Ovary (tissue), 9 donors: Measurements from ENCODE around the gene MYOG. TPM values are rescaled to one million over a fixed set of nuclear protein-coding genes. Genes with fewer than 3 reads are reported as not detected.

ENCODE experiments used
- DNase-seq, 5 donors: peaks; one replicate each; pipeline ENCODE4 v3.0.0-alpha.2; 2019 to 2020
- H3K27ac ChIP-seq, 2 donors: fragments of 200-600 bp; one replicate each; pipeline versions ENCODE4 v1.5.1 to v1.8.0; 2019 to 2022
- H3K27me3 ChIP-seq: fragments of 200-600 bp; one replicate; pipeline ENCODE4 v1.8.0; 2022
- H3K36me3 ChIP-seq: fragments of 200-600 bp; sonication (generic); one replicate; pipeline ENCODE4 v1.5.1; 2019
- H3K4me1 ChIP-seq: one replicate; pipeline ENCODE4 v1.8.1; 2013; ENCODE audit warnings: mild to moderate bottlenecking, moderate library complexity; ENCODE audit not compliant: insufficient read depth
- H3K4me3 ChIP-seq: fragments of 200-600 bp; sonication (generic); one replicate; pipeline ENCODE4 v1.5.1; 2017
- H3K9me3 ChIP-seq, 2 donors: fragments of 200-600 bp in 1 of 2; sonication (generic) in 1 of 2; one replicate each; pipeline versions ENCODE4 v1.5.1 to v1.8.1; 2013 to 2019; ENCODE audit warnings: mild to moderate bottlenecking in 1 of 2, moderate library complexity in 1 of 2
- CTCF ChIP-seq, 3 donors: fragments of 450-650 bp in 2 of 3; fragments of 200-600 bp in 1 of 3; IDR thresholded peaks; one replicate each; pipeline versions ENCODE4 v1.5.1 to v1.8.0; 2016 to 2022; ENCODE audit warnings: antibody characterized with exemption in 3 of 3, mild to moderate bottlenecking in 1 of 3
- EP300 ChIP-seq: sonication (generic); formaldehyde crosslinking; IDR thresholded peaks from one replicate; pipeline ENCODE4 v1.6.1; 2017; ENCODE audit warnings: antibody characterized with exemption
- POLR2A ChIP-seq: fragments of 450-650 bp; IDR thresholded peaks from one replicate; pipeline ENCODE4 v1.6.1; 2017; ENCODE audit warnings: antibody characterized with exemption, mild to moderate bottlenecking, moderate library complexity
- WGBS, 3 donors: extraction: QIAGEN DNeasy Blood & Tissue Kit in 1 of 3; methylation state at CpG; one replicate each; pipeline versions ENCODE4 v1.1.5 to v1.1.7; 2013 to 2017; 5-methylcytosine and 5-hydroxymethylcytosine counted together
- intact Hi-C, 4 donors: fragments of 100-400 bp; cut with DNase I; formaldehyde crosslinking; loops; one replicate each; pipeline versions ENCODE4 v1.11.0 to v1.15.1; 2022 to 2023
- polyA plus RNA-seq, 2 donors: library from polyadenylated mRNA; stranded (reverse); fragments of 200-250 nt in 1 of 2; fragments of 350-450 nt in 1 of 2; fragmentation: Illumina TruSeq in 1 of 2; extraction: RNeasy Lipid Tissue Mini Kit (QIAGEN cat#74804) in 1 of 2; gene quantifications; one replicate each; pipeline ENCODE4 v1.2.3, GENCODE V29; 2013 to 2014
- total RNA-seq, 7 donors: library from RNA; depleted of rRNA in 2 of 7; stranded (reverse); fragments of >200 nt in 2 of 7; fragmentation: NEBNext Ultra II Directional in 3 of 7; extraction: Animal tissue kit (Norgen Biotek cat#: 25700) in 3 of 7; gene quantifications; one replicate each; pipeline versions ENCODE4 v1.1.0 to v1.2.4, GENCODE V29; 2016 to 2023
- donor health status: DM: no; HTN: no; CAD: no; lungs with moderate emphysema.
- donor health status: DM: no; HTN: no; CAD: no.
- donor health status: Bipolar disorder and iron deficiency.
- donor health status: DM: yes; HTN: yes; CAD: no.
- donor health status: DM: no; HTN: no; CAD: no.
- donor health status: DM: yes; HTN: yes; CAD: no.

MYOG gene
- total and polyA plus RNA-seq, 9 donors, result not detected

DNA sequence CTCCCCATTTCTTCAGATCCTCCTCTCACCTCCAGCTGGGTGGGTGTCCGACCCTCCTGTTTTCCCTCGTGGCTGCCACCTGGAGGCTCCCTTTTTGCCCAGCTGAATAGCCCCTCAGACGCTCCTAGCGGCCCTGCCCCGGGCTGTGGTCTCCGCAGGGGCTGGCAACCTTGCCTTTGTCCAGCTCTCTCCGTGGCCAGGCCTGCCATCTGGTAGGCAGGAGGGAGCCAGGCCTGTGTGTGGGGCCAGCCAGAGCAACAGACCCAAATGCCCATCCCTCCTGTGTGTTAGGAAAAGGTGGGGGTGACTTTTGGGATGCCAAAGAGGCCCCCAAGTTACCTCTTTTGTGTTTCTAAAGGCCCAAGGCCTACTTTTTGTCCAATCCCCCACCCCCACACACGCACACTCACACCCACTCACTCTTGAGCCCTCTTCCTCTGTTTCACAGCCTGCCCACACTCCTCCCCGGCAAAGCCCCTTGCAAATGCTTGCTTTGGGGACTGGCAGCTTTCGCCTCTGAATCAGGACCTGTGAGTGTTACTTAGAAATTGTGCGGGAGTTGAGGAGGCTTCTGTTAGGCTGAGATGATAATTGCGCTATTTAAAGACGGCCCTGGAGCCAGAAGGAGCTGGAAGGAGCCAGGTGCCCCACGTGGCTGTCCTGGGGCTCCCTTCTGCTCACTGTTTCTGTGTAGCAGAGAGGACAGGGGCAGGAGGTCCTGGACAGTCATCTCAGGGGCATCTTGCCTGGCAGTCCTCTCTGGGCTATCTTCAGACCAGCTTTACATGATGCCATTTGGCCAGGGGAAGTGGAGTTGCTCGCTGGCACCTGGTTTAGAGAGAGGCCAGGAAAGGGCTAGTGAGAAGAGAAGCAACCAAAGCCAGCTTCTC, 50.5 kb downstream of the MYOG start:
- intact Hi-C loops, result loop anchor here in 2 of 4 donors (5.0 kb wide), 1 partner anchor 182 kb away; no protein-coding TSS in a partner anchor
- peak in 1 of 5 donors; percentile 9 for DNase-seq

GRCh38 chr1:203034422-203035110, 51.2 kb downstream of the MYOG start:
- no peaks in the 10 kb centered on the region for H3K36me3 ChIP-seq
- no peak overlapping the region for H3K27ac ChIP-seq
- no peaks in the 10 kb centered on the region for H3K9me3 ChIP-seq
- H3K4me1 ChIP-seq, result no peaks in the 10 kb centered on the region
- peak in 1 of 5 donors; percentile 9 for DNase-seq
- WGBS, 3 donors, result 79 to 92% (median 88%) methylated on average over 10 of the region's 10 CpGs
- no peak for TF ChIP-seq EP300
- no peak for TF ChIP-seq CTCF (IDR thresholded peaks at IDR 0.05)
- no peak for TF ChIP-seq POLR2A
- intact Hi-C loops, result loop anchor here in 2 of 4 donors (5.0 kb wide), 1 partner anchor 183 kb away; no protein-coding TSS in a partner anchor
- H3K27me3 ChIP-seq, result no peaks in the 10 kb centered on the region
- H3K4me3 ChIP-seq, result no peak overlapping the region

More for the DNA sequence above, 50.5 kb downstream of the MYOG start:
- Histone ChIP-seq H3K4me1 (no peaks in the 10 kb centered on the region), H3K4me3 (no peak overlapping the region), H3K27me3 (no peaks in the 10 kb centered on the region), H3K36me3 (no peaks in the 10 kb centered on the region), H3K9me3 (no peaks in the 10 kb centered on the region), H3K27ac (no peak overlapping the region)
- 71 to 82% (median 75%) methylated on average over 15 of the region's 15 CpGs for whole genome bisulfite sequencing, 3 donors
- TF ChIP-seq CTCF (IDR thresholded peaks at IDR 0.05) (no peak), POLR2A (no peak), EP300 (no peak)

- 87 to 96% (median 90%) methylated on average over 2 of the region's 2 CpGs for WGBS, 3 donors
- intact Hi-C loops, result no loop called here
Observed at GRCh38 chr1:203033917-203034316, 51.9 kb downstream of the MYOG start.

More at GRCh38 chr1:203033917-203034316, 51.9 kb downstream of the MYOG start:
- no peak overlapping the region for H3K4me3 ChIP-seq
- TF ChIP-seq POLR2A (no peak), CTCF (IDR thresholded peaks at IDR 0.05) (no peak), EP300 (no peak)
- no peaks in the 10 kb centered on the region for H3K4me1 ChIP-seq
- no peaks in the 10 kb centered on the region for H3K9me3 ChIP-seq
- peak in 1 of 5 donors; percentile 0 for DNase-seq
- no peaks in the 10 kb centered on the region for H3K36me3 ChIP-seq
- no peaks in the 10 kb centered on the region for H3K27me3 ChIP-seq
- no peak overlapping the region for H3K27ac ChIP-seq
